HG02852 (cell line): ENCODE results near the gene SEMA4A.
"Not testable (repeated sequence)": the region's sequence is repeated elsewhere in the genome, so short reads cannot be mapped to it uniquely, and the experiment has no call there.

Source experiments
- ATAC-seq: cut with Tn5 transposase; IDR thresholded peaks from one replicate; pipeline ENCODE4 v1.9.1; 2021; ENCODE audit warnings: mild to moderate bottlenecking, moderate library complexity; ENCODE audit not compliant: unreplicated experiment

SEMA4A gene

GRCh38 chr1:156191292-156191964 lies 38.0 kb downstream of the SEMA4A start:
- ATAC-seq, result no peak

- no peak for ATAC-seq
Observed at GRCh38 chr1:156193208-156193487, 39.8 kb downstream of the SEMA4A start.

GRCh38 chr1:156193488-156194299 lies 40.3 kb downstream of the SEMA4A start, which contains the start of gene SLC25A44:
Gene SLC25A44 (plus strand): TSS chr1:156194104. CDS start chr1:156199848, 5,744 bp downstream.
- peak; percentile 95 for ATAC-seq

- no peak for ATAC-seq
Observed at GRCh38 chr1:156194300-156194652, 40.9 kb downstream of the SEMA4A start.

- ATAC-seq, result no peak
Observed at GRCh38 chr1:156195853-156196252, 42.5 kb downstream of the SEMA4A start.

- no peak for ATAC-seq
Observed at GRCh38 chr1:156196445-156196844, 43.1 kb downstream of the SEMA4A start.

GRCh38 chr1:156198831-156199349 lies 45.5 kb downstream of the SEMA4A start:
- no peak for ATAC-seq

- no peak for ATAC-seq
Observed at GRCh38 chr1:156200044-156200443, 46.7 kb downstream of the SEMA4A start.

GRCh38 chr1:156203331-156203730 lies 49.9 kb downstream of the SEMA4A start:
- no peak for ATAC-seq

- ATAC-seq, result no peak
Observed at GRCh38 chr1:156204686-156205085, 51.3 kb downstream of the SEMA4A start.

- no peak for ATAC-seq
Observed at GRCh38 chr1:156211243-156211642, 57.9 kb downstream of the SEMA4A start.

GRCh38 chr1:156212130-156212529 lies 58.7 kb downstream of the SEMA4A start:
- no peak for ATAC-seq

- ATAC-seq, result peak; percentile 89
Observed at GRCh38 chr1:156212833-156213643, 59.7 kb downstream of the SEMA4A start, which contains the start of gene PMF1. Gene PMF1 (plus strand): TSS chr1:156213007. CDS start chr1:156213016, 9 bp downstream.

- no peak for ATAC-seq
Observed at GRCh38 chr1:156213644-156213966, 60.2 kb downstream of the SEMA4A start.

- ATAC-seq, result no peak
Observed at GRCh38 chr1:156214024-156214748, 60.8 kb downstream of the SEMA4A start.

GRCh38 chr1:156216361-156217086 lies 63.1 kb downstream of the SEMA4A start:
- not testable (repeated sequence) for ATAC-seq

GRCh38 chr1:156217871-156218270 lies 64.5 kb downstream of the SEMA4A start:
- ATAC-seq, result no peak

GRCh38 chr1:156220226-156220625 lies 66.8 kb downstream of the SEMA4A start:
- ATAC-seq, result no peak

- ATAC-seq, result no peak
Observed at GRCh38 chr1:156221986-156222692, 68.8 kb downstream of the SEMA4A start.

GRCh38 chr1:156225677-156226014 lies 72.3 kb downstream of the SEMA4A start:
- no peak for ATAC-seq
